Inflammatory macrophage treated with lipopolysaccharide for 4 hours (primary cell): Measurements from ENCODE around the gene F8.
"Not testable (repeated sequence)": the region's sequence is repeated elsewhere in the genome, so short reads cannot be mapped to it uniquely, and the experiment has no call there.

Experiments used
- DNase-seq: peaks from one replicate; pipeline ENCODE4 v3.0.0-alpha.2; 2020

The F8 gene

DNA sequence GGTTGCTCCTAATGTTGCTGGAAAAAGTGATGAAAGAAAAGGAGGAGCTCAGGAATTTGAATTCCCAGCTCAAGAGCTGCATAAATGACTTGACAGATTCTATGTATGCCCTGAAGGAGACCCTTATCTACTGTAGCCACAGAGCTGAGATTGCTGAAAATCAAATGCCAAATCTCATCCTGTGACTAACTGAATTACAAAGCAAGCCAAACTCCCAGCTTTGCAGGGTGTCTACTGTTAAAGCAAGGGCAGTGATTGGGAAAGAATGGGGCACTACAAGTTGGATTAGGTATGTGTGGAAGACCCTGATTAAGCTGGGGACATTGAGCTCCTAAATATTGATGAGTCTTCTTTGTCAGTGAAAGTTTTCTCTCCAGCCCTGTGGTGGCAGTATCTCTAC, 167.3 kb downstream of the F8 start:
- no peak for DNase-seq

DNA sequence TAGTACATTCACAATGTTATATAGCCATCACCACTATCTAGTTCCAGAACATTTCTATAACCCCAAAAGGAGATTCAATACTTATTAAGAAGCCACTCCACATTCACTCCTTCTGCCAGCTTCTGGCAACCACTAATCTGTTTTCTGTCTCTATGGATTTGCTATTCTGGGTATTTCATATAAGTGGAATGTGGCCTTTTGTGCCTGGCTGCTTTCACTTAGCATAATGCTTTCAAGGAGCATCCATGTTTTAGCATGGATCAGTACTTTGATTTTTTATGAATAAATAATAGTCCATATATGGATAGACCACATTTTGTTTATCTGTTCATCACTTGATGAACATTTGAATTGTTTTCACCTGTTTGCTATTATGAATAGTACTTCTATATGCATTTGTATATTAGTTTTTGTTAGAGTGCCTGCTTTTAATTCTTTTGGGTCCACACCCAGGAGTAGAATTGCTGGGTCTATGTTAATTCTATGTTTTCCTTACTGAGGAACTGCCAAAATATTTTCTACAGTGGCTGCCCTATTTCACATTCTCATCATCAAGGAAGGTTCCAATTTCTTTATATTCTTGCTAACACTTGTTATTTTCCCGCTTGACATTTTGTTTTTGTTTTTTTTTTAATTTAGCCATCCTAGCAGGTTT, 171.4 kb downstream of the F8 start:
- no peak for DNase-seq

DNA sequence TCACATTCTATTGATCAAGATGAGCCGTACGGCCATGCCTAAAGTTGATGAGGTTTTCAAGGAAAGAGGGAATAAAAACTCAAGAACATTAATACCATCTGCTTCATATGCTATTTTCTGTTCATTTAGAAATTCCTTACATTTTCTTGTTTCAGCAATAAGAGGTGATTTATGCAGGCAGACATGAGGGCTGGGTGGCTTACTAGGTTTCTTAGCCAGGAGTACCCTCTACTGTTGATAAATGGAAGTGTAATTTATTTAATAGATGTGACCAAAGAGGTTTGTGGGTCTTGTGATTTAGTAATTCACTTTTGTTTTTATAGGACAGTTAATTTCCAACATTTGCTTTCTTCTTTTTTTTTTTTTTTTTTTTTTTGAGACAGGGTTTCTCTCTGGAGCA, 181.7 kb downstream of the F8 start:
- peak; percentile 60 for DNase-seq

DNA sequence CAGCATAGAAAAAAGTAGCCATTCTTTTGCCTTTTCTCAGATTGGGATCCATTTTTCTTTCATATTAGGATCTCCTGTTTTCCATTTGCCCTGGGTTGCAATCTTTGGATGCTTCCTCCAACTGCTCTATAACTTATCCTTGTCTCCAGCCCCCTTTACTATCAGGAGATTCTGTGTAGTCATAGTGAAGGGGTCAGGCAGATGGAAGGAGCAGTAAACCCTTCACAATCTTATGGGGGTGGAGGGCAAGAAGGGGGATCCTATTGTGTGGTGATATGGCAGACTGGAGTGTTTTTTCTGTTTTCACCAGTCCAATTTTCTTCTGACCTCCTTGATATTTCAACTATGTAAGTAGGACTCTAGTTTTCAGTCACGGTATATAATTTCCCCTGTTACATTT, 186.4 kb downstream of the F8 start:
- DNase-seq = no peak

DNA sequence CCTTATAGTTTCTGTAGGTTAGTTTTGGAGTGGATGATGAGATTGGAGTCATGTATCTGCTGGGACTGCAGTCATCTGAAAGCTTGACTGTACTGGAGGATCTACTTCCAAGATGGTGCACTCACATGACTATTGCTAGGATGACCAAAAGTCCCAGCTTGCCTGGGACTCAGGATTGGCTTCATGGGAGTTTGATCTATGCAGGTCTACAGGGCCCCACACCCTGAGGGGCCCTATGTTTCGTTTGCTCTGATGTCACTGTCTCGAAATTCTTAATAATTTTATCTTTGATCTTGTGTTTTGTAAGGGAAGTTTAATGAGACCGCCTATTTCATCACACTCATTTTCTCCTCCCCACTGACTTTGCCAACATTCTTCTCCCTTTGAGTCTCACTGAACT, 188.0 kb downstream of the F8 start, which contains the start of gene SMIM9:
Gene SMIM9 (minus strand): TSS at position 101 of the 400 bp plus-strand sequence. CDS start 3,806 bp downstream, outside the sequence.
- DNase-seq = no peak

DNA sequence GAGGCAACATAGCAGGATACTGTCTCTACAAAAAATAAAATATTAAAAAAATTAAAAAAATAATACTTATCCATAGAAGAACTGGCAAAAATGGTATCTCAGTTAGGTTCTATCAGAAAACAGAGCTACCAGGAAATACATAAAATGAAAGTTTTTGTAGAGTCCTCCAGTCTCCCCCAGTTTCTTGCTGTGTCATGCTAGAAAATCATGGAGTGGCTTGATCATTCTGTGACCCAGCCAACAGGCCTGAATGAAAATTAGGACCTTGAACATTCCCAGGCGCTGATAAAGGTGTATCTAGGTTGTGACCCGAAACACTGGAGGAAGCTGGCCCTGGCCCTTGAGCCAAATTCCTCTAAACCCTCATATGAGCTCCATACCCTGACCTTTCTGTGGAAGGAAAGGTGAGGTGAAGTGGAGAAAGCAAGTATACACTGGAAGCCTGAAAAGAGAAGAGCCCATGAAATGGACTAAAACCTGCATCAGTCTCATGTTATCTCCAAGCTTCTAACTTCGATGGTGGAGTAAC, 188.7 kb downstream of the F8 start:
- DNase-seq = no peak

DNA sequence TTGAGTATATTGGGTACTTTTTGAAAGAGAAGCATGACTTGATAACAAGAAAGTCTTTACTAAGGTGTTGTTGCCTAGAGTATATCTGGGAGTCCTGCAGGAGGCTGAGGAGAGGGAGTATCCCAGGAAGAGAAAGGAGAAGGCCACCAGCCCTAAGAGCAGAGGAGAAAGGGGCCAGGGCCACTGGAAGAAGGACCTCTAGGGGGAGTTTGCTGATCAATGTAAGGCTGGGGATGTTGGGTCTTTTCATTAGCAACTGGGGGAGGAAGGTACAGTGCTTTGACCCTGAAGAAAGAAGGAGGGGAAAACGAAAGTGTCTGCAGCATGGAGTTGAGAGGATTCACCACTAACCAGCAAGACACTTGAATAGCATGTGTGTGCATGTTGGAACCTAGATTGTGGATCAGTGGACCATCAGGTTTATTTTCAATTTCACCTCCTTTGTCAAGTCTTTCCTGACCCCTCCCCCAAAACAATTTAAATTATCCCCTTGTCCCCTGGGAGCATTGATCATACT, 192.5 kb downstream of the F8 start:
- DNase-seq = no peak

DNA sequence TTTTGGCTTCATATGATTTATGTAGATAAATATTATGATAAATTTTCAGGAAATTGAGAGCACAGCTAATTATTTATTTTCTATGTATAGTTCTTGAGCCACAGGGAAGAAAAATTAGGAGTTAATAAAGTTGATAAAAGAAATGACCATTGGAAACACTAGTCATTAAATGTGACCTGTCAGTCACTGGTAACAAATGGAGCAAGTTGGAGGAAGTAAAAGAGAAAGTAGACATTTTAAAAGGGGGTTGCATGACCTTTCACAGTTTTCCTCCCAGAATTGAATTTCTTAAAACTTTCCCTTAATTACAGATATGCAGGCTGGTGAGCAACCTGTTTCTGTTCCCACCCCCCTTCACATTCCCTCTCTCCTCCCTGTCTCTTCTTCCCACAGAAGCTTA, 193.4 kb downstream of the F8 start:
- DNase-seq = peak; percentile 60

DNA sequence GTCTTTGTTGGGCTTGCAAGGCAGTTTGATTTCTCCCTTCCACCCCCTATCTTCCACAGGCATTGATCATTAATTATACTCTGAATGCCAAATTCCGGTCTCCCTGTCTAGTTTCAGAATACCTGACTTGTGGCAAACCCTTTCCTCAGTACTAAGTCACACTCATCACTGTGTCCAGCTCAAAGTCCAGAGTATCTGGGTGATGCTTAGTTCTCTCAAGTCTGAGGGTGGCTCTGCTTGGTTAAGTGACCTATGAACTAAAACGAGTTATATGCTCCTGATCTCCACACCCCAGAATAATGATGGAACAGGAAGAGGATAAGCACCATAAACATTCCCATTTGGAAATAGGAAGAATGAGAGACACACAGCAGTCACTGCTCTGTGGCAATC, 194.5 kb downstream of the F8 start:
- no peak for DNase-seq

DNA sequence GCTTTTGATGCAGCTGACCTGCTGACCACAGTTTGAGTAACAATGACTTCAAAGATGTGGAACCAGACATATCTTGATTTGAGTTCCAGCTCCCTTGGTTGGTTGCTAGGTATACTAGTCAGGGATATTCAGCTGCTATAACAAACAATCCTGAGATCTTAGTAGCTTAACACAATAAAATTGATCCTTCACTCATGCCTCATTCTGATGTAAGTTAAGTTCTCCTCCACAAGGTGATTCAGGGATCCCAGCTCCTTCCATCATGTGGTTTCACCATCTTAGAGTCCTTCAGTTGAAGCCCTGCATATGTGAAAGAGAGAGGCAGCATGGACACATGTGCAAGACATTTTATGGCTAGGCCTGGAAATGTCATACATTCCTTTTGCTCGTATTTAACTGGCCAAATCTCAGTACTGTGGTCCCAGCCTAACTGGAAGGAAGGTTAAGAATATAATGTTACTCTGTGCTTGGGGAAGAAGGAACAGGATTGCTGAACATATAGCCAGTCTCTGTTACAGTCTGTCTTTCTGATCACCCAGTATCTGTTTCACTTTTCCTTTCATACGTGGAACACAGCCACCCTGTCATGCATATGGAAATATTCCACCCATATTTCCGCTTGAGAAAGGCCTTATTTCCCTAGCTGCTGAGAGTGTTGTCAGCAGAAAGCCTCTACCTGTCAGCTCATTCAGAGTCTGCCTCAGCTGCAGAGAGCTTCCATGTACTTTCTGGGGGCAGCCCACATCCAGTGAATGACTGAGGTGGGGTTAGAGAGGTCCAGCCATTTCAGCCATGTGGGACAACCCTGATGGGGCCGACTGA, 195.1 kb downstream of the F8 start:
- DNase-seq = peak; percentile 73

DNA sequence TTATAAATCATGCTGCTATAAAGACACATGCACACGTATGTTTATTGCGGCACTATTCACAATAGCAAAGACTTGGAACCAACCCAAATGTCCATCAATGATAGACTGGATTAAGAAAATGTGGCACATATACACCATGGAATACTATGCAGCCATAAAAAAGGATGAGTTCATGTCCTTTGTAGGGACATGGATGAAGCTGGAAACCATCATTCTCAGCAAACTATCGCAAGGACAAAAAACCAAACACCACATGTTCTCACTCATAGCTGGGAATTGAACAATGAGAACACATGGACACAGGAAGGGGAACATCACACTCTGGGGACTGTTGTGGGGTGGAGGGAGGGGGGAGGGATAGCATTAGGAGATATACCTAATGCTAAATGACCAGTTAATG, 196.9 kb downstream of the F8 start:
- not testable (repeated sequence) for DNase-seq

DNA sequence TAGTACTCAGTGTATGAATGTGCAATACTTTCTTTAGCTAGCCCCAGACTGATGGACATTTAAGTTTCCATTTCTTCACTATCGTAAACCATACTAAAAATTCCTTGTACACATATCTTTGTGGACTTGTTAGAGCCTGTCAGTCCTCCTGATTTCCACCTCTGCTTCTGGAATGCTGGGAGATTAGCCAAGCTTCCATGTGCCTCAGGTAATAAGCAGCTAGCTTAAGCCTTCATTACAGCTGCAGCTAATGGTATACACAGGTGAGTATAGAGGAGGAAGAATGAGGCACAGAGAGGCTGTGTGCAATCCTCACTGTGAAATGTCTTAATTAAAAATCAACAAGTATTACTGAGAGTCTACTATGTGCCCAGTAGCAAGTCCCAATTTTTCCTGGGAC, 197.9 kb downstream of the F8 start:
- DNase-seq = no peak

DNA sequence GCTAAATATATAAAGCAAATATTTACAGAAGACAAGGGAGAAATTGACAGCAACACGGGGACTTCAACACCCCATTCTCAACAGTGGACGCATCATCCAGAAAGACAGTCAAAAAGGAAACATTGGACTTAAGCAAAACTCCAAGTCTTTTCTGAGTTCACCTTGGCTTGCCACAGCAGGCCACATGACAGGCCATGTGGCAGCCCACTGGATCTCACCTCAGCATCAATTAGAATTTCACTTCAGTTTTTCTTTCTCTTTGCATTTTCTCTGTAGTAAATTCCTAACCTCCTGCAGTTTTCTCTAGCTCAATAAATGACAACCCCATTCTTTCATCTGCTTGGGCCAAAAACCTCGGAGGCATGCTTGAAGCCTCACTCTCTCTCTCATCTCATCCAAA, 200.5 kb downstream of the F8 start:
- DNase-seq = no peak

DNA sequence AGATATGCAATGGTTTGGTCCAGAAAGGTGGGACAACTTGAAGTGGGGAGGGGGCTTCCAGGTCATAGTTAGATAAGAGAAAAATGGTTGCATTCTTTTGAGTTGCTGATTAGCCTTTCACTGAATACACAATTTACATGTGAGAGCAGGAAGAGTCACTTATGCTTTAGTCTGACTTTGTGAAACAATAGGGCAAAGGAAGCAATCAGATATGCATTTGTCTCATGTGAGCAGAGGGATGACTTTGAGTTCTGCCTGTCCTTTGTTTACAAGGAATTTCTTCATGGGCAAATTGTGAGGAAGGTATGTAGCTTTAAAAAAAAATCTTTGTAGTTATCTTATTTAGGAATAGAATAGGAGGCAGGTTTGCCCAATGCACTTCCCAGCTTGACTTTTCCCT, 201.0 kb downstream of the F8 start:
- DNase-seq = no peak

DNA sequence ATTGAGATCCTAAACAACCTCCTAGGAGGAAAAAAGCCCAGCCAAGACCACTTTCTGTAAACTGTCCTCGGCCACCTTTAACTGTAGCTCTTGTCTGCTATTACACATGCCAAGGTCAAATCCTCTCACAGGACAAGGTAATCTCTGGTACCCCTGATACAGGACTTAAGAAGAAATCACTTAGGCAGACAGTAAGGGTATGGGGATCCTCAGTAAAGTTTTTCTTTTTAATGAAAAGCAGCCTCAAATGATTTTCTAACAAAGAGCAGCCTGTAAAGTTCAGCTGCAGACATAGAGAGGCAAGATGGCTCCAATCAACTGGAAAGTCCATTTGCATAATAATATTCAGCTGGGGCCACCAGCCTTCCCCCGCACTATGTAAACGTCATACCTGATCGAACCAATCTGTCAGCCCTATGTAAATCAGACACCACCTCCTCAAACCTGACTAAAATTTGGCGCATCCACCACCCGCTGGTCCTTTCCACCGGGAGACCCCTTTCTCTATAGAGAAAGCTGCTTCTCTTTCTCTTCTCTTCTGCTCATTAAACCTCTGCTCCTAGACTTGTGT, 202.7 kb downstream of the F8 start:
- DNase-seq = no peak

DNA sequence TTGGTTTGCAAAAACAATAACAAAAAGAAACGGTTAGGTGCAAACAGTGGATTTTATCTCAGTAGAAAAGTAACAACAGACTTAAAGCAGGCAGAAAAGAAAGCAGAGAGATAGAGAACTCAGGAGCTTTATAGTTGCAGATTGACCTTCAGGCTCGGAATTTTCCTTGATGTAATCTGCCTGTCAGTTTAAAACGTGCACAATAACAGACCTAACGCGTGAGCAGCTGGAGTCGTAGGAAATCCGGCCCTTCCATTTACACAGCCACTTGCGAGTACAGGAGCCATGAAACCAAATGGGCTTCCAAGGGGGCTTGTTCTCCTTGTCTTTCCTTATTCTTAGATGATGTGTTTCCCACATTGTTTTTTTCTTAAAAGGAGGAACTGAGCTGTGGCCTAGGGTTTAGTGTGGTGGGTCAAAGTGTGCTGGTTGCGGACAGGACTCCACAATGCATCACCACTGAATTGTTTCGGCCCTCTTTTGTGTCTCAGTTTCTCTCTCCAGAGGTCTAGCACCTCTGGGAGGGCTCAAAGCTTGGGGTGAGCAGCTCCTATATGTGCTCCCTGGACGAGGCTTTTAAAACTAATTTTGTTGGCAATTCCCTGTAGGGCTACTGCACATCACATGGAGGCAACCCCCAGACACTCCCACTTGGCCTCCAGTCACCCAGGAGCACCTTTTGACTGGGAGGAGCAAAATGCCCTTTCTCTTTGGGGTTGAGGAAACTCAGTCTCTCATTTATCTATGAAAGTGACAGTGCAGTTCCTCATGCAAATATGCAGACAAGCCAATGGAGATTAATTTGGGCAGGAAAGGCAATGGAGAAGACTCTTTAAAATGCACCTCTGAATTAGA, 203.4 kb downstream of the F8 start:
- DNase-seq = no peak

DNA sequence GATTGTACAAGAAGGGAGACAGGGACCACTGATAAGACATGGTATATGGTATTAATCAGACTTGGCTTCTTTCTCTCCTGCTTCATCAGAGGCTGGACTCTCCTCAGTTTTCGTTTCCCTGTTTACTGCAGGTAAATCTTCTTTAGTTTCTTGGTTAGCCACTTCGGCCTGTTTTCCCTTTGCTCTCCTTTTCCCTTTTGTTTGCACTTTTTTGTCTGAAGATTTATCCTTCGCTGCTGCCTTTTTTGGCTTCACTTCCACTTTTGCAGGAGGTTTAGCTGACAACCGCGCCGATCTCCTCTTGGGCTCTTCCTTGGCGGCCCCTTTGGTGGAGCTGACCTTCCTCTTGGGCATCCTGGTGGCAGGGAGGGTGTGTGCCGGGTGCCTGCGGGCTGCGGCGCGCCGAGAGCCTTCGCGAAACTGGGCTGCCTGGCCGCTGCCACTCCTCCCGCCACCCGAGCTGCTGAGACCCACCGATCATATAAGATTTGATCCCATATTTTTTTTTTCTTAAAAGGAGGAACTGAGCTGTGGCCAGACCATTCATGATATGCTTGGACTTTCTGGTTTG, 205.4 kb downstream of the F8 start:
- not testable (repeated sequence) for DNase-seq

DNA sequence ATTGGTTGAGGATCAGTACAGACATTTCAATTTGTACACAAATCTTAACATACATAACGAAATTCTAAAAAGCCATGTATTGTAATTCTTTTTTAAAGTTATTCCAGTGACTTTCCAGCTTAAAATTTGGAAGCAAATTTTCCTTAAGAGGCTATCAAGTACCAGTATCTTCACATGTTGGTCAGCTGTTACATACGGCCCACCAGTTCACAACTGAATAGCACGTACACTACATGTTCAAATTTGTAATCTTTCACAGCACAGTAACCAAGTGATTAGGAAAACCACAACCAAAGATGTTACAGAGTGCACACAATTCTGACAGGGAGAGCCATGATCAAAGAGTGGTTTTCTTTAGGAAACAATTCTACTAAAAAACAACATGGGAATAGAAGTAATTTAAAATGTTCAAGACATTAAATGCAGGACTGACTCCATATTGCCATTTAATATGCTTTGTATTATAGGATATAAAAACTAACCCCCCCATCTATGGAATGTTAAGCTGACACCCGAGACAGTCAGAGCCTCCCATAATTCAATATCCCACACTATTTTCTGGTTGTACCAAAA, 206.1 kb downstream of the F8 start:
- not testable (repeated sequence) for DNase-seq

DNA sequence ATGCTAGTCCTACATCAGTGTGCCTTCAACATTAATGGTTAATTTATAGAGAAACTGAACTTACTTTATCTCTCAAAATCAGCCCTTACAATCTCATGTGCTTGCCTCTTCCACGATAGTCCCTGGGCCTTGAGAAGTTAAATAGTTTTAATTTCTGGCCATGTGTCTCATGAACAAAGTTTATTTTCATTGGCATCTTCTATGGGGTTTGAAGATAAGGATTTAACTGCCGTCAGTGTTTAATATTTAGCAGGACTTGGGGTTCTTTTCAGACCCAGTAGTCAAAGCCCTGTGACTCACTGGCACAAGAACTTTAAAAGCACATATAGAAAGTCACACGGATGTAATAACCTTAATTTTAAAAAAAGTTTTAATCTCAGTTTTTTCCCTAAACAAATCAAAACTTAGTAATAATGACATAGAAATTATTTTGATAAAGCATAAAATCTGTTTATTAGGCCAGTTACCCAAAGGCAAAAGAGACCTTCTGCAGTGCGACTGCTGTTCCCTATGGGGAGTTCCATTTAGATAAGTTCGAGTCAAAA, 207.2 kb downstream of the F8 start:
- DNase-seq = no peak

DNA sequence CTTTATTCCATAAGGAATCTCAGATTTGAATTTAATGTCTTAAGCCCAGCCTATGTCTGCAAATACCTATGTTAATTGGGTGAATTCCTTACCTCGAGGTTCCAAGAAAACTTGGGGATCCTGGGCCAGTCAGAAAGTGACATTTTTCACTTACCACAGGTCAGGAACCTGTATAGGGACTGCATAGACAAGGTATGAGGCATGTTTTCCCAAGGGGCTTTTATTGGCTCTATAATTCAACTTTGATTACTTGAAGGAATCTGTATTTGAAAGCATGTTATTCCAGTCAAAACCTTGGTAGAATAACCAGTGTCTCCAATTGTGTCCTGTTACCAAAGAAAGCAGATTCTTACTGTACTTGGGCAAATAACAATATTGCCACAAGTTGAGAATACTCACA, 208.7 kb downstream of the F8 start:
- DNase-seq = no peak

DNA sequence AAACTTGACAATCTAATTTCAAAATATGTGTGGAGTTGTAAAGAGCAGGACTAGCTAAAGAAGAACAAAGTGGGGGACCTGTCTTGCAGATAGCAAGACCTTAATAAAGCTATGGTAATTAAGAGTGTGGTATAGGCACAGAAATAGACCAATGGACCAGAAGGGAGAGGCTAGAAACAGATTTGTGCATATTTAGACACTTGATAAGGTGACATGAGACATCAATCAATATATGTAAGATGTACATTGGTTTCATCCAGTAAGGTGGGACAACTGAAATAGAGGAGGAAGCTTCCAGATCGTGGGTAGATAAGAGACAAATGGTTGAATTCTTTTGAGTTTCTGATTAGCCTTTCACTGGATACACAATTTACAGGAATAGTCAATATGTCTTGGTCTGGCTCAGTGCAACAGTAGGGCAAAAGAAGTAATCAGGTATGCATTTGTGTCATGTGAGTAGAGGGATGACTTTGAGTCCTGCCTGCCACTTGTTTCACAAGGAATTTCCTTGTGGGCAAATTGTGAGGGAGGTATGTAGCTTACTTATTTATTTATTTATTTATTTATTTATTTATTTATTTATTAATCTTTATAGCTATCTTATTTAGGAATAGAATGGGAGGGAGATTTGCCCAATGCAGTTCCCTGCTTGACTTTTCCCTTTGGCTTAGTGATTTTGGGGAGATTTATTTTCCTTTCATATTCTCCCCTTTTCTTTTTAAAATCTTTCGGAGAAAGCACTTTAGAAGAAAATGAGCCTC, 210.0 kb downstream of the F8 start:
- no peak for DNase-seq
